PFSK-1 (cell line): Measurements from ENCODE around the gene CLIC6.

Experiments used
- FOXP2 ChIP-seq: optimal IDR thresholded peaks from 2 replicates; pipeline ENCODE3; 2011; ENCODE audit warnings: borderline replicate concordance, control low read depth, inconsistent platforms; ENCODE audit not compliant: insufficient read depth; ENCODE audit errors: extremely low read length, extremely low read depth
- POLR2AphosphoS5 ChIP-seq: IDR thresholded peaks from 2 replicates; pipeline ENCODE4 v1.6.1; 2012; ENCODE audit warnings: low read depth, mild to moderate bottlenecking, control low read depth, low read length, moderate library complexity
- REST ChIP-seq, 2 experiments: IDR thresholded peaks; 2 replicates each; pipeline versions ENCODE4 v1.6.1 to v1.8.0; 2011 to 2012; ENCODE audit warnings: low read depth in 2 of 2, low read length in 2 of 2, control low read depth in 1 of 2, inconsistent platforms in 1 of 2, mild to moderate bottlenecking in 1 of 2, moderate library complexity in 1 of 2; ENCODE audit not compliant: insufficient read depth in 1 of 2
- SIN3A ChIP-seq: IDR thresholded peaks from 2 replicates; pipeline ENCODE4 v1.6.1; 2012; ENCODE audit warnings: mild to moderate bottlenecking, low read length, moderate library complexity, borderline replicate concordance; ENCODE audit not compliant: insufficient read depth
- TAF1 ChIP-seq: IDR thresholded peaks from 2 replicates; pipeline ENCODE4 v1.6.1; 2012; ENCODE audit warnings: low read length, control low read depth, borderline replicate concordance; ENCODE audit not compliant: insufficient read depth

CLIC6 gene

GRCh38 chr21:34626131-34626530 lies 42.7 kb upstream of the CLIC6 start:
- TF ChIP-seq SIN3A (no peak), FOXP2 (no peak), TAF1 (no peak), REST (IDR thresholded peaks at IDR 0.05; ENCODE audit: insufficient read depth in 1 of 2, low read depth in 2 of 2, low read length in 2 of 2) (no peak), POLR2AphosphoS5 (no peak)

- TF ChIP-seq REST (IDR thresholded peaks at IDR 0.05; ENCODE audit: insufficient read depth in 1 of 2, low read depth in 2 of 2, low read length in 2 of 2): no peak
- TF ChIP-seq POLR2AphosphoS5: no peak
These were observed 38.2 kb upstream of the CLIC6 start for GRCh38 chr21:34630536-34631143.

GRCh38 chr21:34632498-34632897 lies 36.3 kb upstream of the CLIC6 start:
- TF ChIP-seq POLR2AphosphoS5 (no peak), FOXP2 (no peak), SIN3A (no peak), REST (IDR thresholded peaks at IDR 0.05; ENCODE audit: insufficient read depth in 1 of 2, low read depth in 2 of 2, low read length in 2 of 2) (no peak), TAF1 (no peak)

- TF ChIP-seq SIN3A: no peak
These were observed 33.5 kb upstream of the CLIC6 start for GRCh38 chr21:34635307-34635706.

GRCh38 chr21:34636961-34637360 lies 31.8 kb upstream of the CLIC6 start:
- TF ChIP-seq SIN3A (no peak), POLR2AphosphoS5 (no peak), REST (IDR thresholded peaks at IDR 0.05; ENCODE audit: insufficient read depth in 1 of 2, low read depth in 2 of 2, low read length in 2 of 2) (no peak), FOXP2 (no peak), TAF1 (no peak)
